Neuronal stem cell (in vitro differentiated cells): ENCODE results near the gene ATG9B.

Experiments used
- DNase-seq: peaks from one replicate; pipeline ENCODE4 v3.0.0-alpha.2; 2013; ENCODE audit warnings: low spot score
- H2AFZ ChIP-seq: one replicate; pipeline ENCODE4 v1.6.1; 2013; ENCODE audit warnings: mild to moderate bottlenecking, low read length, inconsistent platforms
- H2AK5ac ChIP-seq: 2 replicates; pipeline ENCODE4 v1.6.1; 2013; ENCODE audit warnings: low read depth, mild to moderate bottlenecking, inconsistent platforms, low read length, moderate library complexity, mixed read lengths
- H2BK120ac ChIP-seq: 2 replicates; pipeline ENCODE4 v1.6.1; 2013; ENCODE audit warnings: low read depth, mild to moderate bottlenecking, inconsistent platforms, low read length, moderate library complexity, mixed read lengths
- H2BK12ac ChIP-seq: one replicate; pipeline ENCODE4 v1.6.1; 2013; ENCODE audit warnings: low read length, inconsistent platforms
- H2BK15ac ChIP-seq: 2 replicates; pipeline ENCODE4 v1.6.1; 2013; ENCODE audit warnings: mild to moderate bottlenecking, low read length, inconsistent platforms, mixed read lengths
- H2BK5ac ChIP-seq: one replicate; pipeline ENCODE4 v1.6.1; 2013; ENCODE audit warnings: inconsistent platforms, mild to moderate bottlenecking, low read length, moderate library complexity
- H3K14ac ChIP-seq: one replicate; pipeline ENCODE4 v1.6.1; 2013; ENCODE audit warnings: low read length, inconsistent platforms
- H3K18ac ChIP-seq: 2 replicates; pipeline ENCODE4 v1.6.1; 2013; ENCODE audit warnings: low read length, inconsistent platforms
- H3K23ac ChIP-seq: 2 replicates; pipeline ENCODE4 v1.6.1; 2013; ENCODE audit warnings: low read depth, mild to moderate bottlenecking, mixed read lengths, low read length, inconsistent platforms; ENCODE audit not compliant: poor library complexity
- H3K27ac ChIP-seq: replicated peaks from 3 replicates; pipeline ENCODE4 v1.5.1; 2013; ENCODE audit warnings: low read length, inconsistent platforms
- H3K27me3 ChIP-seq, 3 experiments: 2 replicates each; pipeline ENCODE4 v1.6.1; 2013; ENCODE audit warnings: low read length in 3 of 3, mild to moderate bottlenecking in 2 of 3, inconsistent platforms in 1 of 3, low read depth in 1 of 3, mixed read lengths in 1 of 3, moderate library complexity in 1 of 3; ENCODE audit not compliant: control insufficient read depth in 3 of 3, insufficient read depth in 3 of 3
- H3K36me3 ChIP-seq, 2 donors: replicated peaks in 1 of 2; 2 replicates each; pipeline ENCODE4 v1.6.1; 2013; ENCODE audit warnings: low read length in 2 of 2; ENCODE audit not compliant: control insufficient read depth in 2 of 2, insufficient read depth in 2 of 2
- H3K4ac ChIP-seq: 2 replicates; pipeline ENCODE4 v1.6.1; 2013; ENCODE audit warnings: inconsistent platforms, mild to moderate bottlenecking, low read length, moderate library complexity
- H3K4me1 ChIP-seq, 2 donors: 1 replicate in 1 of 2; 2 replicates in 1 of 2; pipeline ENCODE4 v1.6.1; 2013; ENCODE audit warnings: low read length in 2 of 2, low read depth in 1 of 2; ENCODE audit not compliant: control insufficient read depth in 2 of 2, insufficient read depth in 1 of 2
- H3K4me2 ChIP-seq: one replicate; pipeline ENCODE4 v1.6.1; 2013; ENCODE audit warnings: mild to moderate bottlenecking, low read length, inconsistent platforms; ENCODE audit not compliant: insufficient read depth, poor library complexity, severe bottlenecking
- H3K4me3 ChIP-seq, 2 donors: 2 replicates each; pipeline ENCODE4 v1.5.1; 2013; ENCODE audit warnings: low read length in 2 of 2, mild to moderate bottlenecking in 2 of 2, inconsistent platforms in 1 of 2, moderate library complexity in 1 of 2
- H3K79me1 ChIP-seq: one replicate; pipeline ENCODE4 v1.6.1; 2013; ENCODE audit warnings: low read depth, mild to moderate bottlenecking, inconsistent platforms, low read length, moderate library complexity
- H3K9ac ChIP-seq: one replicate; pipeline ENCODE4 v1.6.1; 2013; ENCODE audit warnings: mild to moderate bottlenecking, low read depth, low read length, inconsistent platforms; ENCODE audit not compliant: poor library complexity
- H3K9me3 ChIP-seq, 2 donors: replicated peaks in 1 of 2; 2 replicates each; pipeline versions ENCODE3 to v1.6.1; 2013; ENCODE audit warnings: low read length in 2 of 2, mild to moderate bottlenecking in 2 of 2, inconsistent platforms in 1 of 2, low read depth in 1 of 2, mixed read lengths in 1 of 2, moderate library complexity in 1 of 2; ENCODE audit not compliant: control insufficient read depth in 2 of 2, insufficient read depth in 1 of 2
- H4K8ac ChIP-seq: one replicate; pipeline ENCODE4 v1.6.1; 2013; ENCODE audit warnings: low read depth, mild to moderate bottlenecking, inconsistent platforms, low read length, moderate library complexity
- H4K91ac ChIP-seq: one replicate; pipeline ENCODE4 v1.6.1; 2013; ENCODE audit warnings: low read length, low read depth, mild to moderate bottlenecking, inconsistent platforms; ENCODE audit not compliant: poor library complexity
- WGBS, 2 donors: extraction: QIAGEN DNeasy Blood & Tissue Kit; methylation state at CpG; one replicate each; pipeline ENCODE4 v1.1.7; 2013; ENCODE audit warnings: missing lambda C conversion rate in 2 of 2, mixed read lengths in 1 of 2; ENCODE audit not compliant: insufficient read length in 2 of 2, insufficient replicate concordance in 1 of 2; ENCODE audit errors: extremely low coverage in 2 of 2; 5-methylcytosine and 5-hydroxymethylcytosine counted together

The ATG9B gene

GRCh38 chr7:150974468-150975391, 49.6 kb downstream of the ATG9B start:
- peak overlapping the region; percentile 93 for H2AK5ac ChIP-seq
- H3K9ac ChIP-seq = peak overlapping the region; percentile 95
- H3K4me1 ChIP-seq = peaks cover 48 to 52% of the 10 kb centered on the region in 2 donors
- no peak overlapping the region for H3K27ac ChIP-seq
- H3K27me3 ChIP-seq = peaks cover 0 to 17% (median 11%) of the 10 kb centered on the region in 3 experiments
- H2BK15ac ChIP-seq = peak overlapping the region; percentile 4
- peak overlapping the region; percentile 99 for H3K18ac ChIP-seq
- H2BK12ac ChIP-seq = peak overlapping the region; percentile 82
- peaks cover 3% of the 10 kb centered on the region for H3K79me1 ChIP-seq
- peak overlapping the region; percentile 54 for H3K4ac ChIP-seq
- peak overlapping the region; percentile 56 for H2BK5ac ChIP-seq
- peak overlapping the region; percentile 84 for H2AFZ ChIP-seq
- H3K36me3 ChIP-seq = no peaks in the 10 kb centered on the region
- no peak overlapping the region for H4K91ac ChIP-seq
- no peak overlapping the region for H2BK120ac ChIP-seq
- H3K4me2 ChIP-seq = peak overlapping the region; percentile 96
- H3K14ac ChIP-seq = peak overlapping the region; percentile 87
- H3K23ac ChIP-seq = peak overlapping the region; percentile 82
- WGBS, 2 donors = no CpG with 5 or more reads among the region's 89 CpGs
- H4K8ac ChIP-seq = no peak overlapping the region
- H3K4me3 ChIP-seq = peak overlapping the region; percentile 43 to 89
- no peaks in the 10 kb centered on the region for H3K9me3 ChIP-seq
- DNase-seq = no peak

GRCh38 chr7:150973571-150974451, 50.5 kb downstream of the ATG9B start:
- WGBS, 2 donors = no CpG with 5 or more reads among the region's 27 CpGs
- Histone ChIP-seq H3K27me3 (peaks cover 0 to 17% (median 8%) of the 10 kb centered on the region in 3 experiments), H4K8ac (no peak overlapping the region), H4K91ac (no peak overlapping the region), H3K9me3 (no peaks in the 10 kb centered on the region), H2BK15ac (peak overlapping the region; percentile 4), H3K27ac (no peak overlapping the region), H3K23ac (peak overlapping the region; percentile 58), H3K14ac (no peak overlapping the region), H2BK5ac (peak overlapping the region; percentile 56), H3K79me1 (peaks cover 3% of the 10 kb centered on the region), H2BK12ac (peak overlapping the region; percentile 53), H3K9ac (no peak overlapping the region), H3K4me3 (no peak overlapping the region), H3K36me3 (no peaks in the 10 kb centered on the region), H3K18ac (peak overlapping the region; percentile 24), H2AK5ac (peak overlapping the region; percentile 93), H3K4me2 (no peak overlapping the region), H2BK120ac (no peak overlapping the region), H3K4ac (no peak overlapping the region), H2AFZ (no peak overlapping the region), H3K4me1 (peaks cover 53% of the 10 kb centered on the region in 2 donors)
- no peak for DNase-seq

- Histone ChIP-seq H3K27me3 (peaks cover 0 to 17% (median 8%) of the 10 kb centered on the region in 3 experiments), H3K4me3 (no peak overlapping the region), H3K18ac (no peak overlapping the region), H2BK12ac (no peak overlapping the region), H2AK5ac (no peak overlapping the region), H3K36me3 (no peaks in the 10 kb centered on the region), H4K8ac (no peak overlapping the region), H3K27ac (no peak overlapping the region), H3K14ac (no peak overlapping the region), H3K9ac (no peak overlapping the region), H3K23ac (no peak overlapping the region), H3K79me1 (peaks cover 3% of the 10 kb centered on the region), H2BK120ac (peak overlapping the region; percentile 4), H3K4me1 (peaks cover 50 to 55% of the 10 kb centered on the region in 2 donors), H4K91ac (no peak overlapping the region), H2AFZ (no peak overlapping the region), H2BK15ac (no peak overlapping the region), H3K4me2 (no peak overlapping the region), H3K9me3 (no peaks in the 10 kb centered on the region), H3K4ac (no peak overlapping the region), H2BK5ac (peak overlapping the region; percentile 88)
- WGBS, 2 donors = no CpG with 5 or more reads among the region's 8 CpGs
- DNase-seq = no peak
Measured at GRCh38 chr7:150972741-150973140, 51.6 kb downstream of the ATG9B start.
